Stimulated activated CD4-positive, alpha-beta T cell treated with anti-CD3 and anti-CD28 coated beads, Interleukin-12 subunit alpha, Interleukin-12 subunit beta, amount 100 ng/mL, for 4 hours (primary cell): ENCODE data around the gene TYMS.

Source experiments
- DNase-seq: peaks from one replicate; pipeline ENCODE4 v3.0.0-alpha.2; 2020

The TYMS gene

DNA sequence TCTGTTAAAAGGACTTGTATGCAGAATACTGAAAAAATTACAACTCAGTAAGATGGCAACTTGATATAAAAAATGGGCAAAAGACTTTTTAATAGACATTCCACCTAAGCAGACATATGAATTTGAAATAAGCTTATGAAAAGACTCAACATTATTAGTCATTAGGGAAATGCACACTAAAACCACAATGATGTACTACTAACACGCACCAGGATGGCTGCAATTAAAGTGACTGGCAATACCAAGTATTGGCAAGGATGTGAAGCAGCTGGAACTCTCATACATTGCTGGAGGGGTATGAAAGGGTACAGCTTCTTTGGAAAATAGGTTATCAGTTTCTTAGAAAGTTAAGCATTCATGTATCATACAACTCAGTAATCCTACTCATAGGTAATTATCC lies 58.2 kb downstream of the TYMS start:
- DNase-seq, result no peak

DNA sequence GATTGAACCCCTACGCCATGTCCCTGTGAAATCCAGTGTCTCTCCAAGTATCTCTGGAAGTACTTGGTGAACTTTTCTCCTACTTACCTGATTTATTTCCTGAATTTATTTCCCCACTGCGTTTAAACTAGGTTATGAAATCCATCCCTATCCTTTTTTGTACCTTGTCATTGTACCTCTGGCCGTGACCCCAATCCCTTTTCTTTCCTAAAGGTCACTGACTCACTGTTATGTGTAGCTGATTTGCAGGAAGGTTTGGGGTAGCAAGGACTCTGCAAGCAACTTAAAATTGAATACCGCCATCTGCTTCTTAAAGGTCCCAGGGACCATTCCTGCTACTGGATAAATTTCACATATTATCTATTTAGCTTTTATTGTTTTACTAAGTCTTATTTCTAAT lies 59.5 kb downstream of the TYMS start:
- DNase-seq, result no peak
